ENCODE results near the gene ZNF280D. TPM values are rescaled to one million over a fixed set of nuclear protein-coding genes. Genes with fewer than 3 reads are reported as not detected.

The ZNF280D gene
- total RNA-seq, 1 experiment from 2014 or later, result 48.0 TPM

Small RNAs within 50 kb of the gene (small RNA-seq; reads per million reads assigned to genes)
- gene RF00019, result not detected

Other genes starting within 250 kb of the ZNF280D start
- 189 and 287 TPM in 2 replicates for gene TCF12, start 185.1 kb upstream of the ZNF280D start, total RNA-seq (2014; rRNA removed; shearing (Covaris generic); ENCODE audit: low replicate concordance)

All from Karpas-422 (cell line).